Measurements from ENCODE around the gene NR2C2AP.

NR2C2AP gene

GRCh38 chr19:19201697-19202630, 1.2 kb downstream of the NR2C2AP start:
- H3K4me3 ChIP-seq (ENCODE audit: low read length) = peak overlapping the region; percentile 74
- TF ChIP-seq CTCF (conservative IDR thresholded peaks at IDR 0.05; ENCODE audit: low read depth, low read length) = no peak
- DNase-seq (ENCODE audit: low read depth) = no peak

- no peak for DNase-seq (ENCODE audit: low read depth)
- no peak for TF ChIP-seq CTCF (conservative IDR thresholded peaks at IDR 0.05; ENCODE audit: low read depth, low read length)
- no peak overlapping the region for H3K4me3 ChIP-seq (ENCODE audit: low read length)
These were observed 9.3 kb downstream of the NR2C2AP start for GRCh38 chr19:19193926-19194325.

DNA sequence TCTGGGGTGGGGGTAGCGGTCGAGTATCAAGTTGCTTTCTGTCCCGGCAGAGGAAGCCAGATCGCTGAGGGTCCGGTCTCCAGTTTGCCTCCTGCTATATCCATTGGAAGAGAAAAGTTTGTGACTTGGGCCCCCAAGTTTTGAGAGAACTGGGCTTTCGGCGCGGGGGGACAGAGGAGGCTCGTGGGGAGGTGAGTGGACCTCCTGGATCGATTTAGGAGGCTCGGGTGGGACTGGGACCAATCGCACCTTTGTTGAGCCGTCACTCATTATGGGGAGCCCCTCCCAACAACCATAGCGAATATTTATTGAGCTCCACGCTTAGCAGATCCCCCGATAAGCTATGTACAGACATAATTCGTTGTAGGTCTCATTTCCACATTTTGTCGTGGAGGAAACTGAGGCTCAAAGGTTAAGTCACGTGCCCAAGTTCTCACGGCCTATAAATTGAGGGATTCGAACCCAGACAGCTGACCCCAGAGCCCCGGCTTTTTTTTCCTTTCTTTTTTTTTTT, 10.2 kb downstream of the NR2C2AP start:
- no peak for DNase-seq (ENCODE audit: low read depth)

GRCh38 chr19:19192078-19192882, 10.9 kb downstream of the NR2C2AP start, which contains the start of the genes BORCS8 and RFXANK:
Gene BORCS8 (minus strand): TSS chr19:19192152. CDS start chr19:19192117, 35 bp downstream.
Gene RFXANK (plus strand): TSS chr19:19192258. CDS start chr19:19193947, 1,689 bp downstream.
- no peak for TF ChIP-seq CTCF (conservative IDR thresholded peaks at IDR 0.05; ENCODE audit: low read depth, low read length)
- peak within 1 kb of the TSS; percentile 80 for H3K4me3 ChIP-seq (ENCODE audit: low read length)
- DNase-seq (ENCODE audit: low read depth) = peak; percentile 94

More for the DNA sequence above, 10.2 kb downstream of the NR2C2AP start:
- peak overlapping the region; percentile 80 for H3K4me3 ChIP-seq (ENCODE audit: low read length)
- no peak for TF ChIP-seq CTCF (conservative IDR thresholded peaks at IDR 0.05; ENCODE audit: low read depth, low read length)

DNA sequence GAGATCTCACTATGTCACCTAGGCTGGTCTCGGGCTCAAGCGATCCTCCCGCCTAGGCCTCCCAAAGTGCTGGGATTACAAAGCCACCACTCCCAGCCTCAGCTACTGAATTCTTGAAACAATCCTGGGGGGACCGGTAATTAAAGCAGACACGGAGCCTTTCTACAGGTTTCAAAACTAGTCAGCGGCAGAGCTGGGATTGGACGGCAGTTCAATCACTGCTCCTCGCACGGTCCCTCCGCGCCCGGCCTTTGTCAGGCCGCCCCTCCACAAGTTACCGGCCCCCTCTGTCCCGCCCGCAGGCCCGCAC, 11.5 kb downstream of the NR2C2AP start:
- no peak for DNase-seq (ENCODE audit: low read depth)
- no peak for TF ChIP-seq CTCF (conservative IDR thresholded peaks at IDR 0.05; ENCODE audit: low read depth, low read length)
- peak overlapping the region; percentile 80 for H3K4me3 ChIP-seq (ENCODE audit: low read length)

DNA sequence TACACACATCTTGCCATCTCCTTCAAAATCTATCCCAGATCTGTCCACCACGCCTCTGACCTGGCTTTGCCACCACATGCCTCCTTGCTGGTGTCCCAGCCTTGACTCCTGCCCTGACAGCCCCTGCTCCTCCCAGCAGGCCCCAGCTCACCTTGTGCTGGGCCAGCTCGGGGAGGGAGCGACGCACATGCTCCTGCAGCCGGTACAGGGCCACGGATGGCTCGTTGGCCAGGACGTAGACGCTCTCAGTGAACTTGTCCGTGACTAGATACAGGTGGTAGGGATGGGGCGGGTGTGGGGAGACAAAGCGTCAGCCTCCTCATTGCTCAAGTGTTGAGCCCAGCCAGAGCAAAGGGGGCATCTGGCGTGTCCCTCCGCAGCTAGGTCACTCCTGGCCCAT, 16.5 kb downstream of the NR2C2AP start:
- H3K4me3 ChIP-seq (ENCODE audit: low read length) = no peak overlapping the region
- no peak for TF ChIP-seq CTCF (conservative IDR thresholded peaks at IDR 0.05; ENCODE audit: low read depth, low read length)
- no peak for DNase-seq (ENCODE audit: low read depth)

All from retinal pigment epithelial cell (primary cell).